Stomach smooth muscle (tissue), 2 donors: ENCODE results near the gene NPC2.

Experiments
- H3K27ac ChIP-seq: one replicate; pipeline ENCODE4 v1.7.0; 2013; ENCODE audit warnings: mild to moderate bottlenecking, low read length, inconsistent platforms
- H3K27me3 ChIP-seq, 2 donors: one replicate each; pipeline ENCODE4 v1.7.0; 2013; ENCODE audit warnings: low read length in 2 of 2; ENCODE audit not compliant: insufficient read depth in 2 of 2, control insufficient read depth in 1 of 2
- H3K36me3 ChIP-seq, 2 donors: one replicate each; pipeline ENCODE4 v1.7.0; 2013; ENCODE audit warnings: low read length in 2 of 2; ENCODE audit not compliant: control insufficient read depth in 2 of 2, insufficient read depth in 2 of 2
- H3K4me1 ChIP-seq: one replicate; pipeline ENCODE4 v1.7.0; 2013; ENCODE audit warnings: low read length; ENCODE audit not compliant: control insufficient read depth, insufficient read depth
- H3K4me3 ChIP-seq, 2 donors: one replicate each; pipeline ENCODE4 v1.7.0; 2013; ENCODE audit warnings: low read length in 2 of 2
- H3K9ac ChIP-seq, 2 donors: one replicate each; pipeline ENCODE4 v1.7.0; 2013; ENCODE audit warnings: low read length in 2 of 2, mild to moderate bottlenecking in 1 of 2
- H3K9me3 ChIP-seq, 2 donors: one replicate each; pipeline ENCODE4 v1.7.0; 2013; ENCODE audit warnings: low read length in 2 of 2; ENCODE audit not compliant: control insufficient read depth in 2 of 2
- donor health status: healthy.
- donor health status: Pancreatic carcinoma.

The NPC2 gene

GRCh38 chr14:74531006-74531405 lies 37.9 kb upstream of the NPC2 start:
- Histone ChIP-seq H3K9me3 (no peaks in the 10 kb centered on the region), H3K4me3 (no peak overlapping the region), H3K9ac (no peak overlapping the region), H3K4me1 (peaks cover 2% of the 10 kb centered on the region), H3K27ac (no peak overlapping the region), H3K36me3 (no peaks in the 10 kb centered on the region), H3K27me3 (no peaks in the 10 kb centered on the region)

DNA sequence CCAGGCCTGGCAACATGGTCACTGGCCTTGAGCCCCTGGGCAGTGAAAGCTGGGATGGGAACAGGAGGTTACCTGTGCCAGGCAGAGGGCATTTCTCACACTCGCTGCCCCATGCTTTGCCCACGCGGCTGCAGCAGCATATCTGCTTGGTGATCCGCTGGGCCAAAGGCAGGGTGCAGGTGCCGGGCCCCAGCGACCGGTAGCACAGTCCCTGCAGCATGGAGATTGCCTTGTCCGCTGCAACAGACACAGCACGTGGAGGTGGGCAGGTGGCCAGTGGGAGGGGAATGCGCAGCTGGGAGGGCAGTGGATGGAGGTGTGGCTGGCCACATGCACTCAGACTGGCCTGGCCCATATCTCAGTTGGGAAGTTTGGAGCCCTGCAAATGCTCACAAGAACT lies 35.8 kb upstream of the NPC2 start:
- Histone ChIP-seq H3K27me3 (no peaks in the 10 kb centered on the region), H3K4me3 (no peak overlapping the region), H3K27ac (no peak overlapping the region), H3K9me3 (no peaks in the 10 kb centered on the region), H3K36me3 (no peaks in the 10 kb centered on the region), H3K9ac (no peak overlapping the region), H3K4me1 (peaks cover 2% of the 10 kb centered on the region)

DNA sequence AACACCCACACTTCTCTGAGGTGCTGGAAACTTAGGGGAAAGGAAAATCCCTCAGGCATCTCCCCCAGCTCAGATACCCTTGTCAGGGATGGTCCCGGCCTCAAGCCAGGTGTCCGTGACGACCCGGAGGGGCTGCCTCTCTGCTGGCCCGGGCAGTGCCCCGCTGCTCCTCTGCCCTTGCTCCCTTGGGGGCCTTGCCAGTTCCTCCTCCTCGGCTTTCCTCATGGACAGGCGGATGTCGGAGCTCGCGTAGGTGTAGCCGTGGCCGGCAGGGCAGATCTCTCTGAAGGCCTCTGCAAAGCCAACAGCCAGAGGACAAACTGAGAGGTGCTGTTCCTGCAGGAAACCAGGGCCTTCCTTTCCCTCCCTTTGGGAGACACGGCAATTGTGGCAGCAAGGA lies 35.3 kb upstream of the NPC2 start:
- H3K27ac ChIP-seq, result no peak overlapping the region

DNA sequence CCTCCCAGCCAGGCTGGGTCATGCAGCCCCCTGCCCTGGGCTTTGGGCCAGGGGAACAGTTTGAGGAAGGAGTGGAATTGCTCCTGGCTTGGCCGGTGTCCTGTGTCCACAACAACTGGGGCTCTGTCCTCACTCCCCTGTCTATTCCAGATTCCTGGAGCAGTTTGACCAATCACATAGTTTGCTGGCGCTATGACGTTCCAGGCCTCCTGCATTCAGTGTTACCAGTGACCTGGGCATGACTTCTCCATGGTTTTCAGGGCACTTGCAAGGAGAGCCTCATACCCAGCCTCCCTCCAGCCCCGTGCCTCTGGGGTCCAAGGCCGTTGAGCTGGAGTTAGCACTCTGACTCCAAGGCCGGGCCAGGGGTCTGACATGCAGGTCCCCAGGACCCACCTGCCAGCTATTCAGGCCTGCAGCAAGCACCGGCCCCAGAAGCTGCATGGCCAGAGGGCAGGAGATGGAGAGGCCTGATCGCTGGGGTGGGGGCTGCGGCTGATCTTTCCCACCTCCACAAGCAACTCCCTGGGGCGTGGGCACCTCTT lies 34.7 kb upstream of the NPC2 start:
- peaks cover 2% of the 10 kb centered on the region for H3K4me1 ChIP-seq
- no peaks in the 10 kb centered on the region for H3K9me3 ChIP-seq
- no peak overlapping the region for H3K9ac ChIP-seq
- no peaks in the 10 kb centered on the region for H3K36me3 ChIP-seq
- H3K27ac ChIP-seq, result no peak overlapping the region
- no peak overlapping the region for H3K4me3 ChIP-seq
- H3K27me3 ChIP-seq, result no peaks in the 10 kb centered on the region

More for the DNA sequence above, 35.3 kb upstream of the NPC2 start:
- Histone ChIP-seq H3K4me3 (no peak overlapping the region), H3K4me1 (peaks cover 2% of the 10 kb centered on the region), H3K36me3 (no peaks in the 10 kb centered on the region), H3K27me3 (no peaks in the 10 kb centered on the region), H3K9me3 (no peaks in the 10 kb centered on the region), H3K9ac (no peak overlapping the region)

DNA sequence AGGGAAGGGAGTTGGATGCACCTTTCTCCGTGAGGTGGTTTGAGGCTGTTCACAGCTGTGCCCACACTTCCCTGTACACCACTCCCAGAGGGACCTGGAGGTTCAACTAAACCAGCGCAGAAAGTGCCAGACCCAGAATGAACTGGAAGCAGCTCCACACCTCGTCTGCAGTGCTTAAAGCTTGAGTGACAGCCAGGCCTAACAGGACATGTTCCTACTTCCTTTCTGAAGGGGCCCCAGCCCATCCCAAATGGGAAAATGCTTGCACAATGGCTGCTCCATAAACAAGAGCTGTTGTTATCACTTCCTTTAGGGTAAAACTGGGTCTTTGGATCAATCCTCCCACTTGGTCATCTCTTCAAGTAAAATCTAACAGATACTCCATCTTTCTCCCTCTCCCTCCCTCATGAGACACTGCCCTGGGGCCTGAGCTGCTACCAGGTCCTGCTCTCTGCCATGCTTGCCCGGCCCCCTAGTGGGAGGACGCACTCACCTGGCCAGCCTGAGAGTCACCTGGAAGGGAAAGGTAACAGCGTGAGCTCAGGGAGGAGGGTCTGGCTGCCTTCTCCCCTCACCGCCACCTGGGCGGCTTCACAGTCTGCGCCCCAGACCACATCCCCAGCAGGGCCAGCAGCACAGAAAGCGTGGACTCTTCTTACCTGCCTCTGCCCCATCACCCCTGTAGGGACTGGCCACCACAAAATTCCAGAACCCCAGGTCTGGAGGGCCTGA lies 33.9 kb upstream of the NPC2 start:
- Histone ChIP-seq H3K4me1 (peaks cover 2% of the 10 kb centered on the region), H3K4me3 (no peak overlapping the region), H3K9ac (no peak overlapping the region), H3K36me3 (no peaks in the 10 kb centered on the region), H3K27me3 (no peaks in the 10 kb centered on the region), H3K9me3 (no peaks in the 10 kb centered on the region), H3K27ac (no peak overlapping the region)

DNA sequence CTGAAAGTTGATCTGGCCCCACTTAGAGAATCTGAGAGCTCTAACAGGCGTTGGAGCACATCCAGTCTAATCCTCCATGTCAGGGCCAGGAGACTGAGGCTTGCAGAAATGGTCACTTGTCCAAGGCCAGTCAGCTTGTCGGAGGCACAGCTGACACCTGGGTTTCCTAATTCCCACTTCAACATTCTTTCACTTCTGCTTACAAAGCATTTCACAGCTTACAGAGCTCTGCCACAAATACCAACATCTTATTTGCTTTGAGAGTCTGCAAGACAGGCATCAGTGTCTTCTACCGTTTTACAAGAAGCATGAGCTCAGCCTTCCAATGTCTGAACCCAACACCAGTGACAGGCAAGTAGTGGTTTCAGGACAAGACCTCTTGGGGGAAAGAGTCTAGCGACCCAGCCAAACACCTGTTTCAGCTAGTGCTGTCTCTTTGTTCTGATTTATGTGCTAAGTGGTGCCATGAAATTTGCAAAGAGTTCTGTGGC lies 32.3 kb upstream of the NPC2 start:
- H3K4me3 ChIP-seq, result no peak overlapping the region
- H3K27ac ChIP-seq, result no peak overlapping the region
- no peaks in the 10 kb centered on the region for H3K4me1 ChIP-seq
- H3K9ac ChIP-seq, result no peak overlapping the region
- no peaks in the 10 kb centered on the region for H3K27me3 ChIP-seq
- H3K9me3 ChIP-seq, result no peaks in the 10 kb centered on the region
- no peaks in the 10 kb centered on the region for H3K36me3 ChIP-seq

DNA sequence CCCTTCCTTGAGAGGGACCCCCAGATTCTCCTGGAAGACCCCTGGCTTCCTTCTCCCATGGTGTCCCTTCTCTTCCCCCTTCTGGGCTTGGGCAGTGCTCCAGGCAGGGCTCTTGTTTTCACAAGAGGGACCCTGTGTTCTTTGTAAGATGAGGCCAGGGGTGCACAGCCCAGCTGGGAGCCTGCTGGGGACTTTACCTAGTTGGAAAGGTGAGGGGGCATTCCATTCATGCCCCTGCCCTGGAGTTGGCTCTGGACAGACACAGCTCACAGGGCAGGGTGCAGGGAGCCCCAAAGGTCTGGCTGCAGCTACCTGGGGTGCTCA lies 31.7 kb upstream of the NPC2 start:
- Histone ChIP-seq H3K9ac (no peak overlapping the region), H3K9me3 (no peaks in the 10 kb centered on the region), H3K4me1 (no peaks in the 10 kb centered on the region), H3K27me3 (no peaks in the 10 kb centered on the region), H3K27ac (no peak overlapping the region), H3K4me3 (no peak overlapping the region), H3K36me3 (no peaks in the 10 kb centered on the region)

GRCh38 chr14:74524076-74524811 lies 31.1 kb upstream of the NPC2 start:
- no peaks in the 10 kb centered on the region for H3K27me3 ChIP-seq
- H3K9ac ChIP-seq, result no peak overlapping the region
- H3K36me3 ChIP-seq, result no peaks in the 10 kb centered on the region
- no peak overlapping the region for H3K4me3 ChIP-seq
- H3K27ac ChIP-seq, result no peak overlapping the region
- no peaks in the 10 kb centered on the region for H3K4me1 ChIP-seq
- no peaks in the 10 kb centered on the region for H3K9me3 ChIP-seq

DNA sequence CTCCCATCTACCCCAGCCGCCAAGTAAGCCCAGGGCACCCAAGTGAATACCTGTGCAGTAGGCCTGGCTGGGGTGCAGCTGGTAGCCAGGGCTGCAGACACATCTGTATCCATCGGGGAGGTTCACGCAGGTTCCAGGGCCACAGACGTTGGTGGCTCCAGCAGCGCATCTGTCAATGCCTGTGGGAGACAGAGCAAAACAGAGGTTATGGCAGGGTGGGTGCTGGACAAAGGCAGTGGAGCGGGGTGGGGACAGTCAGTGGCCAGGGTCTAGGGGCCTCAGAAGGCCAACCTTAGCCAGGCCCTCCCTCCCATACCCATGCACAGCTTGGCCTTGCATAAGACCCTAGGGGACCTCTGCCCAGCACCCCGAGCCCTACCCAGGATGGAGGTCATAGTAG lies 29.6 kb upstream of the NPC2 start:
- H3K36me3 ChIP-seq, result no peaks in the 10 kb centered on the region
- H3K9ac ChIP-seq, result no peak overlapping the region
- H3K4me3 ChIP-seq, result no peak overlapping the region
- no peaks in the 10 kb centered on the region for H3K27me3 ChIP-seq
- no peaks in the 10 kb centered on the region for H3K9me3 ChIP-seq
- H3K27ac ChIP-seq, result no peak overlapping the region
- no peaks in the 10 kb centered on the region for H3K4me1 ChIP-seq

GRCh38 chr14:74521756-74522155 lies 28.7 kb upstream of the NPC2 start:
- Histone ChIP-seq H3K36me3 (no peaks in the 10 kb centered on the region), H3K9ac (no peak overlapping the region), H3K27me3 (no peaks in the 10 kb centered on the region), H3K9me3 (no peaks in the 10 kb centered on the region), H3K27ac (no peak overlapping the region), H3K4me3 (no peak overlapping the region), H3K4me1 (no peaks in the 10 kb centered on the region)
